ENCODE data around the gene PIGL.
"Not testable (repeated sequence)": the region's sequence is repeated elsewhere in the genome, so short reads cannot be mapped to it uniquely, and the experiment has no call there.

Gene PIGL

DNA sequence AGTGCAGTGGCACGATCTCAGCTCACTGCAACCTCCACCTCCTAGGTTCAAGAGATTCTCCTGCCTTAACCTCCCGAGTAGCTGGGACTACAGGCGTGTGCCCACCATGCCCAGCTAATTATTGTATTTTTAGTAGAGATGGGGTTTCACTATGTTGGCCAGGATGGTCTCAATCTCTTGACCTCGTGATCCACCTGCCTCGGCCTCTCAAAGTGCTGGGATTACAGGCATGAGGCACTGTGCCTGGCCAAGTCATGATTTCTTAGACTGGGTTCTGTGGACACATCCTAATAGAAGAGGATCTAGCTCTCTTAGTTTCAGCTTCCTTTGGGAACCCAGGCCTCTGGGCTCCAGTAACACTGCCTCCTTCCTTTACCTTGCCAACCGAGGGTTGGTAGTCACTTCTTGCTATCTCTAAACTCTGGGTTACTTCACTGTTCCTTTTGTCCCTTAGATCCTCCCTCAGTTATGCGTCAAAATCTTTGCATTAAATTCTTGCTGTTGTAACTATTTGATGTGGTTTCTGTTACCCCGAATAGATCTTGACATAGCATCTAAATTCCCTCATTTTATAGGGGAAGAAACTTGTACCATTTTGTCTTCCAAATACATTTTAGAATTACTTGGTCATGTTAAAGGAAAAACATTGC lies 13.0 kb downstream of the PIGL start:
- not testable (repeated sequence) for H3K27ac ChIP-seq (ENCODE audit: low read length)

DNA sequence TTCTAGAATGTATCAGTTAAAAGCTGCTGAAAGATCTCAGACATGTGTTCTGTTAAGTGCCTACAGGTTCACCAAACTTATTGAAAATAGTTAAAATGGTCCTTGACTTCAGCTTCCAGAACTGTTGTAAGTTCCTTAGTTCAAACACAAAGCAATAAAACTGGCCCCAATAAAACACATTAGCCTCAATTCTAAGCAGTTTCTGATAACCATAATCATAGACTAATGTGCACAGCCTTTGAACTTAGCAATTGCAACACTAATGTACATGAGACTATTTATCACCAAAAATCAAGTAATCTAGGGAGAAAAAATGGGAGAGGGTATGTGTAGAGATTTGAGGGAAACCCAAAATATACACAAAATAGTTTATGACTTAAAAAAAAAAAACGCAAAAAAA lies 15.4 kb downstream of the PIGL start:
- H3K9ac ChIP-seq (ENCODE audit: low read length): no peak overlapping the region
- H3K27ac ChIP-seq (ENCODE audit: low read length): no peak overlapping the region
- H3K4me3 ChIP-seq (ENCODE audit: low read length): no peak overlapping the region
- no peaks in the 10 kb centered on the region for H3K27me3 ChIP-seq (ENCODE audit: control insufficient read depth, insufficient read depth, low read length)
- no peaks in the 10 kb centered on the region for H3K9me3 ChIP-seq (ENCODE audit: control insufficient read depth, low read depth, low read length)
- no peaks in the 10 kb centered on the region for H3K4me1 ChIP-seq (ENCODE audit: control insufficient read depth, low read depth, low read length)
- no peaks in the 10 kb centered on the region for H3K36me3 ChIP-seq (ENCODE audit: control insufficient read depth, low read depth, low read length)

More for the DNA sequence above, 13.0 kb downstream of the PIGL start:
- not testable (repeated sequence) for H3K9me3 ChIP-seq (ENCODE audit: control insufficient read depth, low read depth, low read length); H3K9ac ChIP-seq (ENCODE audit: low read length); H3K4me3 ChIP-seq (ENCODE audit: low read length); H3K36me3 ChIP-seq (ENCODE audit: control insufficient read depth, low read depth, low read length); H3K27me3 ChIP-seq (ENCODE audit: control insufficient read depth, insufficient read depth, low read length); H3K4me1 ChIP-seq (ENCODE audit: control insufficient read depth, low read depth, low read length)

DNA sequence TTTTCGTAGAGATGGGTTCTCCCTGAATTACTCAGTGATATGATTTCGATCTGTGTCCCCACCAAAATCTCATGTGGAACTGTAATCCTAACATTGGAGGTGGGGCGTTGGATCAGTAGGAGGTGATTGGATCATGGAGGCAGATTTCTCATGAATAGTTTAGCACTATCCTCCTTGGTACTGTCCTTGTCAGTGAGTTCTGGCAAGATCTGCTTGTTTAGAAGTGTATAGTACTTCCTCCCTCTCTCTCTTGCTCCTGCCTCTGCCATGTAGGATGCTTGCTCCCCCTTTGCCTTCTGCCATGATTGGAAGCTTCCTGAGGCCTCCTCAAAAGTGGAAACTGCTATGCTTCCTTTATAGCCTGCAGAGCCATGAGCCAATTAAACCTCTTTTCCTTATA lies 22.9 kb downstream of the PIGL start:
- Histone ChIP-seq H3K4me3 (ENCODE audit: low read length) (no peak overlapping the region), H3K4me1 (ENCODE audit: control insufficient read depth, low read depth, low read length) (peaks cover 8% of the 10 kb centered on the region), H3K27me3 (ENCODE audit: control insufficient read depth, insufficient read depth, low read length) (no peaks in the 10 kb centered on the region), H3K36me3 (ENCODE audit: control insufficient read depth, low read depth, low read length) (no peaks in the 10 kb centered on the region), H3K9ac (ENCODE audit: low read length) (no peak overlapping the region), H3K9me3 (ENCODE audit: control insufficient read depth, low read depth, low read length) (no peaks in the 10 kb centered on the region), H3K27ac (ENCODE audit: low read length) (no peak overlapping the region)

DNA sequence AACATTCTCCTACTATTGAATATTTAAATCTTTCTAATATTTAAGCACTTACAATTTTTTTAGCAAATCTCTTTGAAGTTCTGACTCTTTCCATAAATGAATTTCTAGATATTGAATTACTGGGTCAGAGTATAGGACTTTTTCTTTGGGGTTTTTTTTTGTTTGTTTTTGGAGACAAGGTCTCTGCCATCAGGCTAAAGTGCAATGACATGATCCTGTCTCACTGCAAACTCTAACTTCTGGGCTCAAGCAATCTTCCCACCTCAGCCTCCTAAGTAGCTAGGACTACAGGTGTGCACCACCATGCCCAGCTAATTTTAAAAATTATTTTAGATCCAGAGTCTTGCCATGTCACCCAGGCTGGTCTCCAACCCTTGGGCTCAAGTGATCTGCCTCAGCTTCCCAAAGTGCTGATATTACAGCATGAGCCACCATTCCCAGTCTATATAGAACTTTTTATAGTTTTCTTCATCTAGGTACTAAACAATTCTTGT lies 24.9 kb downstream of the PIGL start:
- Histone ChIP-seq H3K9me3 (ENCODE audit: control insufficient read depth, low read depth, low read length) (no peaks in the 10 kb centered on the region), H3K4me1 (ENCODE audit: control insufficient read depth, low read depth, low read length) (peaks cover 8% of the 10 kb centered on the region), H3K36me3 (ENCODE audit: control insufficient read depth, low read depth, low read length) (no peaks in the 10 kb centered on the region), H3K27ac (ENCODE audit: low read length) (no peak overlapping the region), H3K27me3 (ENCODE audit: control insufficient read depth, insufficient read depth, low read length) (no peaks in the 10 kb centered on the region), H3K4me3 (ENCODE audit: low read length) (no peak overlapping the region), H3K9ac (ENCODE audit: low read length) (no peak overlapping the region)

- Histone ChIP-seq H3K4me3 (ENCODE audit: low read length) (no peak overlapping the region), H3K9ac (ENCODE audit: low read length) (no peak overlapping the region), H3K36me3 (ENCODE audit: control insufficient read depth, low read depth, low read length) (no peaks in the 10 kb centered on the region), H3K27me3 (ENCODE audit: control insufficient read depth, insufficient read depth, low read length) (no peaks in the 10 kb centered on the region), H3K9me3 (ENCODE audit: control insufficient read depth, low read depth, low read length) (no peaks in the 10 kb centered on the region), H3K4me1 (ENCODE audit: control insufficient read depth, low read depth, low read length) (peaks cover 8% of the 10 kb centered on the region), H3K27ac (ENCODE audit: low read length) (no peak overlapping the region)
Observed at GRCh38 chr17:16243385-16243784, 26.4 kb downstream of the PIGL start.

- H3K36me3 ChIP-seq (ENCODE audit: control insufficient read depth, low read depth, low read length): no peaks in the 10 kb centered on the region
- no peaks in the 10 kb centered on the region for H3K9me3 ChIP-seq (ENCODE audit: control insufficient read depth, low read depth, low read length)
- no peak overlapping the region for H3K27ac ChIP-seq (ENCODE audit: low read length)
- peaks cover 8% of the 10 kb centered on the region for H3K4me1 ChIP-seq (ENCODE audit: control insufficient read depth, low read depth, low read length)
- H3K27me3 ChIP-seq (ENCODE audit: control insufficient read depth, insufficient read depth, low read length): no peaks in the 10 kb centered on the region
- no peak overlapping the region for H3K4me3 ChIP-seq (ENCODE audit: low read length)
- H3K9ac ChIP-seq (ENCODE audit: low read length): no peak overlapping the region
Observed at GRCh38 chr17:16243801-16244567, 27.0 kb downstream of the PIGL start.

GRCh38 chr17:16247586-16247984 lies 30.6 kb downstream of the PIGL start:
- Histone ChIP-seq H3K36me3 (ENCODE audit: control insufficient read depth, low read depth, low read length) (no peaks in the 10 kb centered on the region), H3K27me3 (ENCODE audit: control insufficient read depth, insufficient read depth, low read length) (no peaks in the 10 kb centered on the region), H3K27ac (ENCODE audit: low read length) (no peak overlapping the region), H3K4me3 (ENCODE audit: low read length) (no peak overlapping the region), H3K9me3 (ENCODE audit: control insufficient read depth, low read depth, low read length) (no peaks in the 10 kb centered on the region), H3K4me1 (ENCODE audit: control insufficient read depth, low read depth, low read length) (peaks cover 8% of the 10 kb centered on the region), H3K9ac (ENCODE audit: low read length) (no peak overlapping the region)

DNA sequence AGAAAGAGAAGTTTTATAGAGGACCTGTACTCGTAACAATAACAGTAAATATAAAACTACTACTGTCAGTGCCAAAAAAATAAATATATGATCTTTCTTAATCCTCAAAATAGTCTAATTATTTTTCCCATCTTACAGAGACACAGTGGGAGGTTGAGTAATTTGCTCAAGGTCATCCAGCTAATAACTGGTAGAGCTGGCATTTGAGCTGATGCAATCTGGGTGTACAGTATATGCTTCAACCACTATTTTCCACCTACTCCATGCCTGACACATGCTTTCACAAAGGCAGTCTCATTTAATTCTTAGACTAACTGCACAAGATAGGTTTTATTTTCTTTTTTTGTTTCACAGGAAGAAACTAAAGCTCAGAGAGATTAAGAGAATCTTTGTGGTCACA lies 33.6 kb downstream of the PIGL start:
- Histone ChIP-seq H3K4me3 (ENCODE audit: low read length) (no peak overlapping the region), H3K9me3 (ENCODE audit: control insufficient read depth, low read depth, low read length) (no peaks in the 10 kb centered on the region), H3K9ac (ENCODE audit: low read length) (no peak overlapping the region), H3K36me3 (ENCODE audit: control insufficient read depth, low read depth, low read length) (no peaks in the 10 kb centered on the region), H3K27me3 (ENCODE audit: control insufficient read depth, insufficient read depth, low read length) (no peaks in the 10 kb centered on the region), H3K27ac (ENCODE audit: low read length) (no peak overlapping the region), H3K4me1 (ENCODE audit: control insufficient read depth, low read depth, low read length) (peaks cover 8% of the 10 kb centered on the region)

DNA sequence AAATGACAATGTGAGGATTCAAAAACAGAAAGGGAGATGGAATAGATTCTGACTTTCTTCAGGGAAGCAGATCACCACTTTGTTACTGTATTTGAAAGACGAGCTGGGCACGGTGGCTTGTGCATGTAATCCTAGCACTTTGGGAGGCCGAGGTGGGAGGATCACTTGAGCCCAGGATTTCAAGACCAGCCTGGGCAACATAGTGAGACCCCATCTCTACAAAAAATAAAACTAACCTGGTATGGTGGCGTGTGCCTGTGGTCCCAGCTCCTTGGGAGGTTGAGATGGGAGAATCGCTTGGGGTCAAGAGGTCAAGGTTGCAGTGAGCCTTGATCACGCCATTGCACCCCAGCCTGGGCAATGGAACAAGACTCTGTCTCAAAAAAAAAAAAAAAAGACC lies 34.0 kb downstream of the PIGL start:
- no peak overlapping the region for H3K9ac ChIP-seq (ENCODE audit: low read length)
- peaks cover 11% of the 10 kb centered on the region for H3K4me1 ChIP-seq (ENCODE audit: control insufficient read depth, low read depth, low read length)
- H3K4me3 ChIP-seq (ENCODE audit: low read length): no peak overlapping the region
- no peaks in the 10 kb centered on the region for H3K36me3 ChIP-seq (ENCODE audit: control insufficient read depth, low read depth, low read length)
- no peaks in the 10 kb centered on the region for H3K27me3 ChIP-seq (ENCODE audit: control insufficient read depth, insufficient read depth, low read length)
- no peaks in the 10 kb centered on the region for H3K9me3 ChIP-seq (ENCODE audit: control insufficient read depth, low read depth, low read length)
- no peak overlapping the region for H3K27ac ChIP-seq (ENCODE audit: low read length)

DNA sequence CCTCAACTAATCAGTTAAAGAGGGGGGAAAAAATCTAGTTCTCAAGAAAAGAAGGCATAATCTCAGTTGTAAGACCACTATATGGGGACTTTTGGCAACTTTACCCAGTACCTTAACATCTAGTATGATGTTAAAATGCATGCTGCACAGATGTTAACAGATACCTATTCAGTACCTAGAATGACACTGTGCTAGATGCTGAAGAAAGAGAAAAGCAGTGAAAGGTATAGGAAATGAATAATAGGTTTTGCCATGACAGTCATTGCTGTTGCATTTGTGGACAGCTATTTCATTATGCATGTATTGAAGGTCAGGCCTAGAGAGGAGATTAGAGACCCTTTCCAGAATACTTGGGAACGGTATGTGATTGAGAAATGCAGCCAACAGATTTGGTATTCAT lies 34.5 kb downstream of the PIGL start:
- H3K27ac ChIP-seq (ENCODE audit: low read length): no peak overlapping the region
- no peak overlapping the region for H3K9ac ChIP-seq (ENCODE audit: low read length)
- H3K36me3 ChIP-seq (ENCODE audit: control insufficient read depth, low read depth, low read length): no peaks in the 10 kb centered on the region
- peaks cover 11% of the 10 kb centered on the region for H3K4me1 ChIP-seq (ENCODE audit: control insufficient read depth, low read depth, low read length)
- H3K4me3 ChIP-seq (ENCODE audit: low read length): no peak overlapping the region
- H3K27me3 ChIP-seq (ENCODE audit: control insufficient read depth, insufficient read depth, low read length): no peaks in the 10 kb centered on the region
- H3K9me3 ChIP-seq (ENCODE audit: control insufficient read depth, low read depth, low read length): no peaks in the 10 kb centered on the region

GRCh38 chr17:16254773-16255400 lies 37.9 kb downstream of the PIGL start:
- Histone ChIP-seq H3K36me3 (ENCODE audit: control insufficient read depth, low read depth, low read length) (no peaks in the 10 kb centered on the region), H3K9ac (ENCODE audit: low read length) (no peak overlapping the region), H3K27me3 (ENCODE audit: control insufficient read depth, insufficient read depth, low read length) (no peaks in the 10 kb centered on the region), H3K4me1 (ENCODE audit: control insufficient read depth, low read depth, low read length) (peaks cover 11% of the 10 kb centered on the region), H3K9me3 (ENCODE audit: control insufficient read depth, low read depth, low read length) (no peaks in the 10 kb centered on the region), H3K4me3 (ENCODE audit: low read length) (no peak overlapping the region), H3K27ac (ENCODE audit: low read length) (peak overlapping the region; percentile 0)
